Tibial nerve (tissue), 4 donors: ENCODE data around the gene EXOSC2. TPM values are rescaled to one million over a fixed set of nuclear protein-coding genes. Genes with fewer than 3 reads are reported as not detected.

Source experiments
- DNase-seq, 2 donors: peaks; one replicate each; pipeline ENCODE4 v3.0.0-alpha.2; 2019; ENCODE audit warnings: low spot score in 2 of 2
- H3K27ac ChIP-seq, 4 donors: fragments of 200-600 bp; sonication (generic) in 3 of 4; one replicate each; pipeline ENCODE4 v1.5.1; 2017 to 2019; ENCODE audit warnings: mild to moderate bottlenecking in 1 of 4
- H3K27me3 ChIP-seq, 2 donors: fragments of 200-600 bp; sonication (generic) in 1 of 2; one replicate each; pipeline versions ENCODE4 v1.5.1 to v1.6.0; 2017 to 2019
- H3K36me3 ChIP-seq, 3 donors: fragments of 200-600 bp; sonication (generic); one replicate each; pipeline ENCODE4 v1.5.1; 2018 to 2019
- H3K4me1 ChIP-seq, 4 donors: fragments of 200-600 bp; sonication (generic) in 3 of 4; one replicate each; pipeline ENCODE4 v1.5.1; 2017 to 2019
- H3K4me3 ChIP-seq, 4 donors: fragments of 200-600 bp; sonication (generic) in 3 of 4; one replicate each; pipeline ENCODE4 v1.5.1; 2017 to 2019; ENCODE audit warnings: mild to moderate bottlenecking in 1 of 4, moderate library complexity in 1 of 4
- H3K9me3 ChIP-seq, 4 donors: fragments of 200-600 bp; sonication (generic) in 3 of 4; one replicate each; pipeline ENCODE4 v1.5.1; 2017 to 2019
- EP300 ChIP-seq, 2 donors: sonication (generic); formaldehyde crosslinking; IDR thresholded peaks; one replicate each; pipeline ENCODE4 v1.6.1; 2017; ENCODE audit warnings: antibody characterized with exemption in 2 of 2, mild to moderate bottlenecking in 1 of 2
- POLR2A ChIP-seq, 2 donors: fragments of 450-650 bp; IDR thresholded peaks; one replicate each; pipeline ENCODE4 v1.6.1; 2017; ENCODE audit warnings: antibody characterized with exemption in 2 of 2, mild to moderate bottlenecking in 2 of 2, moderate library complexity in 2 of 2
- whole genome bisulfite sequencing, 2 donors: methylation state at CpG; one replicate each; pipeline ENCODE4 v1.1.5; 2018; 5-methylcytosine and 5-hydroxymethylcytosine counted together
- total RNA-seq, 4 donors: library from RNA; depleted of rRNA; stranded (reverse); fragments of >200 nt; gene quantifications; one replicate each; pipeline ENCODE4 v1.1.0, GENCODE V29; 2016
- TF ChIP-seq, protein P1 (sequence below), 5 experiments: fragments of 200-600 bp in 3 of 5; fragments of 450-650 bp in 2 of 5; sonication (generic) in 3 of 5; IDR thresholded peaks; one replicate each; pipeline ENCODE4 v1.5.1; 2016 to 2019; ENCODE audit warnings: antibody characterized with exemption in 5 of 5, mild to moderate bottlenecking in 3 of 5, moderate library complexity in 2 of 5

EXOSC2 gene
- total RNA-seq, 4 donors from 2014 or later = 17.3 to 26.7 (median 24.9) TPM

DNA sequence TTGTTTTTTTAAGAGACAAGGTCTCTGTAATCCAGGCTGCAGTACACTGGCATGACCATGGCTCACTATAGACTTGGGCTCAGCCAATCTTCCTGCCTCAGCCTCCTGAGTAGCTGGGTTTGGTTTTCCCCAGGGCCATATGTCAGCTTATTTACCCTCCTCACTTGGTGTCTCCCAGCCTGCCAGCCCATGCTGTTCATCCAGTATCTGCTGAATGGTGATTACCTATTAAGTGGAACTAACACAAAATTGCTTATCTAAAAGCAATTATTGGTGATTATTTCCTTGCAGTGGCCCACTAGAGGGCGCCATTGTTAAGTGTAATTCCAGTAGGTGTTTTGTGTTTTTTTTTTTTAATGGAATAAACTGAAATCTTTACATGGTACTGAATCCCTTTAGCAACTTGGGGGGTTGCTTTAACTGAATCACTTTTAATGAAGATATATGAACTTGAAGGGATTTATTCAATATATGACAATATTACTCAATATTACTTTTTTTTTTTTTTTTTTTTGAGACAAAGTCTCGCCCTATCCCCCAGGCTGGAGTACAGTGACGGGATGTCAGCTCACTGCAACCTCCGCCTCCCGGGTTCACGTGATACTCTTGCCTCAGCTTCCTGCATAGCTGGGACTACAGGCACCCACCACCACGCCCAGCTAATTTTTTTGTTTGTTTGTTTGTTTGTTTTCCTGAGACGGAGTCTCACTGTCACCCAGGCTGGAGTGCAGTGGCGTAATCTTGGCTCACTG, 13.8 kb downstream of the EXOSC2 start:
- Histone ChIP-seq H3K4me1 (peaks cover 0 to 3% (median 0%) of the 10 kb centered on the region in 4 donors), H3K27ac (no peak overlapping the region), H3K9me3 (no peaks in the 10 kb centered on the region), H3K36me3 (peaks cover 0 to 44% (median 2%) of the 10 kb centered on the region in 3 donors), H3K4me3 (no peak overlapping the region), H3K27me3 (no peaks in the 10 kb centered on the region)
- 59 to 61% methylated on average over 9 of the region's 9 CpGs for WGBS, 2 donors
- DNase-seq = peak; percentile 55 to 83
- TF ChIP-seq, protein P1, sequence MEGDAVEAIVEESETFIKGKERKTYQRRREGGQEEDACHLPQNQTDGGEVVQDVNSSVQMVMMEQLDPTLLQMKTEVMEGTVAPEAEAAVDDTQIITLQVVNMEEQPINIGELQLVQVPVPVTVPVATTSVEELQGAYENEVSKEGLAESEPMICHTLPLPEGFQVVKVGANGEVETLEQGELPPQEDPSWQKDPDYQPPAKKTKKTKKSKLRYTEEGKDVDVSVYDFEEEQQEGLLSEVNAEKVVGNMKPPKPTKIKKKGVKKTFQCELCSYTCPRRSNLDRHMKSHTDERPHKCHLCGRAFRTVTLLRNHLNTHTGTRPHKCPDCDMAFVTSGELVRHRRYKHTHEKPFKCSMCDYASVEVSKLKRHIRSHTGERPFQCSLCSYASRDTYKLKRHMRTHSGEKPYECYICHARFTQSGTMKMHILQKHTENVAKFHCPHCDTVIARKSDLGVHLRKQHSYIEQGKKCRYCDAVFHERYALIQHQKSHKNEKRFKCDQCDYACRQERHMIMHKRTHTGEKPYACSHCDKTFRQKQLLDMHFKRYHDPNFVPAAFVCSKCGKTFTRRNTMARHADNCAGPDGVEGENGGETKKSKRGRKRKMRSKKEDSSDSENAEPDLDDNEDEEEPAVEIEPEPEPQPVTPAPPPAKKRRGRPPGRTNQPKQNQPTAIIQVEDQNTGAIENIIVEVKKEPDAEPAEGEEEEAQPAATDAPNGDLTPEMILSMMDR (IDR thresholded peaks at IDR 0.05) = peak; percentile 58 to 78 (median 75)
- TF ChIP-seq EP300 (IDR thresholded peaks at IDR 0.05) = no peak

GRCh38 chr9:130710822-130711352, 17.3 kb downstream of the EXOSC2 start:
- Histone ChIP-seq H3K27me3 (no peaks in the 10 kb centered on the region), H3K36me3 (peaks cover 0 to 9% (median 0%) of the 10 kb centered on the region in 3 donors), H3K4me3 (no peak overlapping the region), H3K9me3 (no peaks in the 10 kb centered on the region), H3K4me1 (peaks cover 0 to 26% (median 19%) of the 10 kb centered on the region in 4 donors), H3K27ac (no peak overlapping the region)
- TF ChIP-seq POLR2A (IDR thresholded peaks at IDR 0.05) = no peak
- TF ChIP-seq EP300 (IDR thresholded peaks at IDR 0.05) = no peak
- TF ChIP-seq, protein P1 (IDR thresholded peaks at IDR 0.05) = no peak
- no peak for DNase-seq
- 82 to 87% methylated on average over 8 of the region's 8 CpGs for WGBS, 2 donors

- Histone ChIP-seq H3K4me3 (no peak overlapping the region), H3K9me3 (no peaks in the 10 kb centered on the region), H3K4me1 (peaks cover 0 to 31% (median 24%) of the 10 kb centered on the region in 4 donors), H3K27ac (no peak overlapping the region), H3K36me3 (peaks cover 0 to 3% (median 0%) of the 10 kb centered on the region in 3 donors), H3K27me3 (no peaks in the 10 kb centered on the region)
- 87 to 88% methylated on average over 8 of the region's 8 CpGs for WGBS, 2 donors
- no peak for TF ChIP-seq POLR2A (IDR thresholded peaks at IDR 0.05)
- TF ChIP-seq, protein P1 (IDR thresholded peaks at IDR 0.05) = no peak
- no peak for TF ChIP-seq EP300 (IDR thresholded peaks at IDR 0.05)
- no peak for DNase-seq
Measured at GRCh38 chr9:130711469-130711868, 17.9 kb downstream of the EXOSC2 start.

- peak overlapping the region; percentile 95 to 99 (median 98) for H3K27ac ChIP-seq
- no peaks in the 10 kb centered on the region for H3K27me3 ChIP-seq
- no peaks in the 10 kb centered on the region for H3K36me3 ChIP-seq
- peak; percentile 96 to 97 for DNase-seq
- peak overlapping the region; percentile 86 to 99 (median 93) for H3K4me3 ChIP-seq
- H3K9me3 ChIP-seq = no peaks in the 10 kb centered on the region
- 0 to 1% methylated on average over 35 to 38 of the region's 68 CpGs for whole genome bisulfite sequencing, 2 donors
- H3K4me1 ChIP-seq = peaks cover 0 to 42% (median 30%) of the 10 kb centered on the region in 4 donors
- TF ChIP-seq EP300 (IDR thresholded peaks at IDR 0.05) (peak; percentile 82 to 85), POLR2A (IDR thresholded peaks at IDR 0.05) (peak; percentile 62 to 80)
- TF ChIP-seq, protein P1 (IDR thresholded peaks at IDR 0.05) = peak in 1 of 5 experiments; percentile 7
Measured at GRCh38 chr9:130712564-130713285, 19.1 kb downstream of the EXOSC2 start.
